SU-DHL-6 (cell line): ENCODE data around the gene DNAH12.

Source experiments
- CTCF ChIP-seq: fragments of 200-600 bp; sonication (generic); IDR thresholded peaks from one replicate; pipeline ENCODE4 v1.5.1; 2017; ENCODE audit warnings: antibody characterized with exemption, mild to moderate bottlenecking, low read length, moderate library complexity; ENCODE audit not compliant: insufficient read depth, poor library complexity, severe bottlenecking
- EZH2phosphoT487 ChIP-seq: fragments of 200-600 bp; sonication (generic), shearing (Covaris generic); conservative IDR thresholded peaks from 2 replicates; pipeline ENCODE4 v1.6.1; 2018; ENCODE audit warnings: mild to moderate bottlenecking, antibody characterized with exemption, low read length, moderate library complexity, mixed read lengths

- TF ChIP-seq CTCF (no peak), EZH2phosphoT487 (no peak)
Measured at GRCh38 chr3:57402675-57403074, 141.5 kb downstream of the DNAH12 start.
